Ishikawa (cell line): Measurements from ENCODE around the gene STEAP4.

ENCODE experiments used
- CREB1 ChIP-seq: IDR thresholded peaks from 2 replicates; pipeline ENCODE4 v1.6.1; 2012; ENCODE audit warnings: low read depth
- EP300 ChIP-seq: IDR thresholded peaks from 2 replicates; pipeline ENCODE4 v1.6.1; 2012; ENCODE audit warnings: borderline replicate concordance
- MAX ChIP-seq: IDR thresholded peaks from 2 replicates; pipeline ENCODE4 v1.6.1; 2012
- REST ChIP-seq: IDR thresholded peaks from 2 replicates; pipeline ENCODE4 v1.6.1; 2012; ENCODE audit warnings: low read depth, mild to moderate bottlenecking
- TAF1 ChIP-seq: IDR thresholded peaks from 2 replicates; pipeline ENCODE4 v1.6.1; 2012; ENCODE audit warnings: low read depth, mild to moderate bottlenecking
- TCF12 ChIP-seq: IDR thresholded peaks from 2 replicates; pipeline ENCODE4 v1.6.1; 2012; ENCODE audit warnings: low read depth
- USF1 ChIP-seq: IDR thresholded peaks from 2 replicates; pipeline ENCODE4 v1.6.1; 2012
- YY1 ChIP-seq: IDR thresholded peaks from 2 replicates; pipeline ENCODE4 v1.6.1; 2012; ENCODE audit warnings: low read depth

GRCh38 chr7:88346357-88346756 lies 39.7 kb upstream of the STEAP4 start:
- TF ChIP-seq YY1, result no peak
- no peak for TF ChIP-seq MAX
- TF ChIP-seq TAF1, result no peak
- no peak for TF ChIP-seq EP300
- no peak for TF ChIP-seq REST
- TF ChIP-seq CREB1, result no peak
- TF ChIP-seq USF1, result no peak
- TF ChIP-seq TCF12, result no peak
